Adrenal gland (tissue), 12 donors: Measurements from ENCODE around the gene CFAP47. TPM values are rescaled to one million over a fixed set of nuclear protein-coding genes. Genes with fewer than 3 reads are reported as not detected.

Experiments used
- DNase-seq, 7 donors: peaks; one replicate each; pipeline ENCODE4 v3.0.0-alpha.2; 2019 to 2020
- H3K27ac ChIP-seq, 5 donors: fragments of 200-600 bp; sonication (generic) in 4 of 5; 1 replicate in 3 of 5; 2 replicates in 2 of 5; pipeline versions ENCODE4 v1.5.1 to v1.8.0; 2016 to 2020; ENCODE audit warnings: mild to moderate bottlenecking in 1 of 5
- H3K27me3 ChIP-seq: fragments of 200-600 bp; 2 replicates; pipeline ENCODE4 v1.8.0; 2021
- H3K36me3 ChIP-seq, 2 donors: fragments of 200-600 bp; replicated peaks in 1 of 2; 1 replicate in 1 of 2; 2 replicates in 1 of 2; pipeline versions ENCODE4 v1.5.1 to v1.8.0; 2018 to 2022
- H3K4me1 ChIP-seq, 2 donors: fragments of 200-600 bp; replicated peaks in 1 of 2; 1 replicate in 1 of 2; 2 replicates in 1 of 2; pipeline versions ENCODE4 v1.5.1 to v1.8.0; 2018 to 2021
- H3K4me3 ChIP-seq, 4 donors: fragments of 200-600 bp; sonication (generic) in 3 of 4; one replicate each; pipeline ENCODE4 v1.5.1; 2016 to 2018
- H3K9me3 ChIP-seq, 3 donors: fragments of 200-600 bp; sonication (generic) in 1 of 3; replicated peaks in 1 of 3; 1 replicate in 2 of 3; 2 replicates in 1 of 3; pipeline versions ENCODE4 v1.5.1 to v1.8.0; 2016 to 2021
- POLR2A ChIP-seq, 2 donors: fragments of 450-650 bp; IDR thresholded peaks; one replicate each; pipeline ENCODE4 v1.6.1; 2017; ENCODE audit warnings: antibody characterized with exemption in 2 of 2, mild to moderate bottlenecking in 2 of 2, moderate library complexity in 1 of 2
- WGBS, 4 donors: extraction: QIAGEN DNeasy Blood & Tissue Kit in 2 of 4; methylation state at CpG; one replicate each; pipeline versions ENCODE4 v1.1.5 to v1.1.7; 2013 to 2017; 5-methylcytosine and 5-hydroxymethylcytosine counted together
- intact Hi-C, 2 donors: fragments of 100-400 bp; cut with DNase I; formaldehyde crosslinking; loops; one replicate each; pipeline versions ENCODE4 v1.14.1 to v1.15.0; 2022 to 2023
- polyA plus RNA-seq, 3 donors: library from polyadenylated mRNA; stranded (reverse); fragments of 200-250 nt in 2 of 3; fragments of 350-450 nt in 1 of 3; fragmentation: Illumina TruSeq in 1 of 3; extraction: RNeasy Lipid Tissue Mini Kit (QIAGEN cat#74804) in 1 of 3; gene quantifications; one replicate each; pipeline ENCODE4 v1.2.3, GENCODE V29; 2013 to 2014
- total RNA-seq, 9 donors: library from RNA; depleted of rRNA in 4 of 9; stranded (reverse); fragments of >200 nt in 4 of 9; fragments of 120-200 nt in 1 of 9; fragmentation: NEBNext Ultra II Directional in 1 of 9; extraction: Animal tissue kit (Norgen Biotek cat#: 25700) in 1 of 9; gene quantifications; one replicate each; pipeline versions ENCODE4 v1.1.0 to v1.2.4, GENCODE V29; 2013 to 2023
- TF ChIP-seq, protein P1 (sequence below), 6 experiments: fragments of 450-650 bp in 4 of 6; fragments of 200-600 bp in 2 of 6; sonication (generic) in 1 of 6; IDR thresholded peaks; 1 replicate in 5 of 6; 2 replicates in 1 of 6; pipeline versions ENCODE4 v1.5.1 to v1.8.0; 2016 to 2021; ENCODE audit warnings: antibody characterized with exemption in 6 of 6, mild to moderate bottlenecking in 2 of 6, moderate library complexity in 1 of 6
- donor health status: healthy with polysubstance abuse.
- donor health status: Bipolar disorder and iron deficiency.
- donor health status: DM: yes; HTN: yes; CAD: no.
- donor health status: DM: no; HTN: no; CAD: no.
- donor health status: DM: no; HTN: no; CAD: no.
- donor health status: DM: yes; HTN: yes; CAD: no.

Gene CFAP47
- total and polyA plus RNA-seq, 12 donors, result 0.03 to 3.7 (median 0.14) TPM; not detected in 5

DNA sequence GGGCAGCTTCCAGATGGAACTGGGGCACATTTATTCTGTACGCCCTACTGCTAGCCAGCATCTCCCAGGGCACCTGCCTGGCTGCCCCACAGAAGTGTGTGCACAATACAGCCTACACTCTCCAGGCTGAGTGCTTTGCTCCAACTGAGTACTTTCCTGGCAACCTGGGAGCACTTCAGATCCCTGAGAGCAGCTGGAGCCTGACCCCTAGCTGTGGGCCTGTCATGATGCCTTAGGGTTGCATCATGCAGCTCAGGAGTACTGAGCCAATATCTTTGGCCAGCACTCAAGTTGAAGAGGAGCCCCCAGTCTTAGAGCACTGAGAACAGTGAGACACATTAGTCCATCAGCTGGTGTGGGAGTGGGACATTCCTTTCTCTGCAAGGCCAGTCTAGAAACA, 321.9 kb downstream of the CFAP47 start:
- Histone ChIP-seq H3K27ac (no peak overlapping the region), H3K36me3 (no peaks in the 10 kb centered on the region), H3K4me3 (no peak overlapping the region), H3K27me3 (peaks cover 6% of the 10 kb centered on the region), H3K4me1 (no peaks in the 10 kb centered on the region), H3K9me3 (no peaks in the 10 kb centered on the region)
- no peak for DNase-seq
- WGBS, 4 donors, result 71 to 82% (median 80%) methylated on average over 1 of the region's 1 CpG; no CpG with 5 or more reads in 1 of the 4 donors
- TF ChIP-seq POLR2A (IDR thresholded peaks at IDR 0.05), result no peak
- TF ChIP-seq, protein P1, sequence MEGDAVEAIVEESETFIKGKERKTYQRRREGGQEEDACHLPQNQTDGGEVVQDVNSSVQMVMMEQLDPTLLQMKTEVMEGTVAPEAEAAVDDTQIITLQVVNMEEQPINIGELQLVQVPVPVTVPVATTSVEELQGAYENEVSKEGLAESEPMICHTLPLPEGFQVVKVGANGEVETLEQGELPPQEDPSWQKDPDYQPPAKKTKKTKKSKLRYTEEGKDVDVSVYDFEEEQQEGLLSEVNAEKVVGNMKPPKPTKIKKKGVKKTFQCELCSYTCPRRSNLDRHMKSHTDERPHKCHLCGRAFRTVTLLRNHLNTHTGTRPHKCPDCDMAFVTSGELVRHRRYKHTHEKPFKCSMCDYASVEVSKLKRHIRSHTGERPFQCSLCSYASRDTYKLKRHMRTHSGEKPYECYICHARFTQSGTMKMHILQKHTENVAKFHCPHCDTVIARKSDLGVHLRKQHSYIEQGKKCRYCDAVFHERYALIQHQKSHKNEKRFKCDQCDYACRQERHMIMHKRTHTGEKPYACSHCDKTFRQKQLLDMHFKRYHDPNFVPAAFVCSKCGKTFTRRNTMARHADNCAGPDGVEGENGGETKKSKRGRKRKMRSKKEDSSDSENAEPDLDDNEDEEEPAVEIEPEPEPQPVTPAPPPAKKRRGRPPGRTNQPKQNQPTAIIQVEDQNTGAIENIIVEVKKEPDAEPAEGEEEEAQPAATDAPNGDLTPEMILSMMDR (IDR thresholded peaks at IDR 0.05), result no peak
- intact Hi-C loops, result no loop called here

DNA sequence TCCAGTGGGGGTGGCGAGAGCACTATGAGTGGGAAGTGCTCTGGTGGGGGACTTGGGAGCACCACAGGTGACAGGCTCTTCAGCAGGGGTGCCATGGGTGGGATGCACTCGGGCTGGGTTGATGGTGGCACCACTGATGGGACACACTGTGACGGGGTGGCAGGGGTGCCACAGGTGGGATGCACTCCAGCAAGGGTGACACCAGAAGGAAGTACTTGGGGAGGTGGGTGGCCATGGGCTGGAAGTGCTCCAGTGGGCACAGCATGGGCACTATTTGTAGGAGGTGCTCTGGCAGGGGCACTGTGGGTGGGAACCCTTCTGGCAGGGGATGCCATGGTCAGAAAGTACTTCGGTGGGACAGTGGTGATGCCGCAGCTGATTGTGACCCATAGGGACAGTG, 346.6 kb downstream of the CFAP47 start:
- DNase-seq, result no peak
- Histone ChIP-seq H3K36me3 (no peaks in the 10 kb centered on the region), H3K9me3 (no peaks in the 10 kb centered on the region), H3K27me3 (no peaks in the 10 kb centered on the region), H3K4me1 (no peaks in the 10 kb centered on the region), H3K4me3 (no peak overlapping the region), H3K27ac (no peak overlapping the region)
- intact Hi-C loops, result no loop called here
- TF ChIP-seq, protein P1 (IDR thresholded peaks at IDR 0.05), result no peak
- no peak for TF ChIP-seq POLR2A (IDR thresholded peaks at IDR 0.05)
- WGBS, 4 donors, result 87 to 100% (median 93%) methylated on average over 2 to 5 of the region's 5 CpGs

DNA sequence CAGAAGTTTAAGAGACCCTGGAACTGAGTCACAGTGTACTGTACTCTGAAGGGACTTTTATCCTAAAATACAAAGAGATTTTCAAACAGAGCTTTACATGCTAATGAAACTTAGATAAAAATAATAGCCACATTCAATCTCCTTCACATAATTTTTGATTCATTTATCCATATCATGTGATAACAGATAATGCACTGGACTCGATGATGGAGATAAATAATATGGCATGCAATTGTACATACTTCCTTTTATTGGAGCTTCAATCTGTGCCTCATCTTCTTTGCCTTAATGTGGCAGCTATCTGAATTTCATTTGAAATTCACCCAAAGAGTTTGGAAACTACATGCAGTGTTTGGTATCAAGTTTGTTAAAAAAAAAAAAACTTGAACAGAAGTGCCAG, 390.6 kb downstream of the CFAP47 start:
- intact Hi-C loops, result no loop called here
- Histone ChIP-seq H3K4me3 (no peak overlapping the region), H3K36me3 (no peaks in the 10 kb centered on the region), H3K27me3 (no peaks in the 10 kb centered on the region), H3K4me1 (no peaks in the 10 kb centered on the region), H3K27ac (no peak overlapping the region), H3K9me3 (no peaks in the 10 kb centered on the region)
- TF ChIP-seq, protein P1 (IDR thresholded peaks at IDR 0.05), result no peak
- no peak for TF ChIP-seq POLR2A (IDR thresholded peaks at IDR 0.05)
- DNase-seq, result no peak
- 37 to 65% (median 53%) methylated on average over 1 of the region's 1 CpG for WGBS, 4 donors

DNA sequence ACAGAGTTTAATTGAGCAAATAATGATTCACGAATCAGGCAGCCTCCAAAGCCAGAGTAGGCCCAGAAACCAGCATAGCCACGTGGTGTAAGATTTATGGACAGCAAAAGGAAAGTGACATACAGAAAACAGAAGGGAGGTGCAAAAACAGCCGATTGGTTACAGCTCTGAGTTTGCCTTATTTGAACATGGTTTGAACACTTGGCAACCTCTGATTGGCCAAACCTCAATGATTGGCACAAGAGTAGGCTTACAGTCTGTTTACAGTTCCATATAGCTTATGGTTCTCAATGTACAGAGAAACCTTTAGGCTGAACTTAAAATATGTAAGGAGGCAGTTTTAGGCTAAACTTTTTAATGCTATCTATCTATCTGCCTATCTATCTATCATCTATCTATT, 394.8 kb downstream of the CFAP47 start:
- WGBS, 4 donors, result 46 to 65% (median 60%) methylated on average over 3 of the region's 3 CpGs
- Histone ChIP-seq H3K9me3 (no peaks in the 10 kb centered on the region), H3K4me3 (no peak overlapping the region), H3K36me3 (no peaks in the 10 kb centered on the region), H3K4me1 (no peaks in the 10 kb centered on the region), H3K27ac (no peak overlapping the region), H3K27me3 (no peaks in the 10 kb centered on the region)
- no peak for TF ChIP-seq POLR2A (IDR thresholded peaks at IDR 0.05)
- TF ChIP-seq, protein P1 (IDR thresholded peaks at IDR 0.05), result no peak
- intact Hi-C loops, result no loop called here
- DNase-seq, result no peak
